OCI-LY3 (cell line): ENCODE measurements around the gene CHML.

ENCODE experiments used
- H2AFZ ChIP-seq: fragments of 200-600, 300-600 bp; shearing (Covaris generic); 2 replicates; pipeline ENCODE4 v1.6.0; 2014; ENCODE audit warnings: antibody characterized with exemption, low read depth, low read length
- H3K27ac ChIP-seq: fragments of 200-600, 300-600 bp; sonication (generic); 2 replicates; pipeline ENCODE4 v1.5.1; 2014; ENCODE audit warnings: mild to moderate bottlenecking, low read length, moderate library complexity, mixed read lengths
- H3K27me3 ChIP-seq: fragments of 200-600, 300-600 bp; sonication (generic); 2 replicates; pipeline ENCODE4 v1.6.1; 2014; ENCODE audit warnings: low read depth, low read length, mixed read lengths
- H3K36me3 ChIP-seq: fragments of 200-600, 300-600 bp; sonication (generic); replicated peaks from 2 replicates; pipeline ENCODE3; 2014; ENCODE audit warnings: low read depth, low read length, mixed read lengths
- H3K4me1 ChIP-seq: fragments of 300-600, 200-600 bp; sonication (generic); 2 replicates; pipeline ENCODE4 v1.6.1; 2014; ENCODE audit warnings: low read length, mixed read lengths
- H3K4me2 ChIP-seq: fragments of 200-600, 300-600 bp; sonication (generic); 2 replicates; pipeline ENCODE4 v1.6.1; 2014; ENCODE audit warnings: low read length, mixed read lengths
- H3K4me3 ChIP-seq: fragments of 300-600, 200-600 bp; sonication (generic); 2 replicates; pipeline ENCODE4 v1.5.1; 2014; ENCODE audit warnings: antibody characterized with exemption, mild to moderate bottlenecking, low read length, moderate library complexity
- H3K79me2 ChIP-seq: fragments of 300-600, 200-600 bp; shearing (Covaris generic); 2 replicates; pipeline ENCODE4 v1.6.1; 2014; ENCODE audit warnings: mild to moderate bottlenecking, low read length, mixed read lengths
- H3K9ac ChIP-seq: fragments of 300-600, 200-600 bp; shearing (Covaris generic); 2 replicates; pipeline ENCODE4 v1.6.0; 2014; ENCODE audit warnings: mild to moderate bottlenecking, low read length, moderate library complexity
- H3K9me3 ChIP-seq: fragments of 200-600, 300-600 bp; shearing (Covaris generic); 2 replicates; pipeline ENCODE4 v1.6.1; 2014; ENCODE audit warnings: low read length, mixed read lengths; ENCODE audit not compliant: insufficient read depth
- H4K20me1 ChIP-seq: fragments of 200-600, 300-600 bp; sonication (generic); 2 replicates; pipeline ENCODE4 v1.6.1; 2016; ENCODE audit warnings: low read length, mixed read lengths; ENCODE audit not compliant: insufficient read depth
- EZH2phosphoT487 ChIP-seq: fragments of 200-600 bp; shearing (Covaris generic); IDR thresholded peaks from 2 replicates; pipeline ENCODE4 v1.6.1; 2018; ENCODE audit warnings: antibody characterized with exemption, mixed run types, low read depth
- TF ChIP-seq, protein P1 (sequence below): fragments of 200-600, 300-600 bp; sonication (generic); IDR thresholded peaks from 2 replicates; pipeline ENCODE4 v1.5.1; 2014; ENCODE audit warnings: antibody characterized with exemption, low read length, low read depth

The CHML gene

DNA sequence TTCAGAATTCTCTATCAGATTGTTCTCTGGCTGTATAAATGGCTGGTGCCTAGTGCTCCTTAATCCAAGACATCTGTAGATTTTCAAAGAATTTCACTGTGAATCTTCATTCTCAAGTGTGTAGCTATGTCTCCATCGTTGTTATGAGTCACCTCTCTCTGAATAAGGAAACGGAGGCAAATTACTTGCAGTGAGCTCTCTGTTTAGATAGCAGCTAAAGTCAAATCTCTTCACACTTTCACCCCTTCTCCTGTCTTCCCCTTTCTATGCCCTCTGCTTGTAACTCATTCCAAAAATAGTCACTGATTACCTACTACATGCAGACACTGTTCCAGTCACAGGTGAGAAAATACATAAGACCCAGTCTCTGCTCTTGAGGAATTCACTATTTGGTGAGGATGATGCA is 39.7 kb downstream of the CHML start:
- H3K4me2 ChIP-seq, result peak overlapping the region; percentile 52

DNA sequence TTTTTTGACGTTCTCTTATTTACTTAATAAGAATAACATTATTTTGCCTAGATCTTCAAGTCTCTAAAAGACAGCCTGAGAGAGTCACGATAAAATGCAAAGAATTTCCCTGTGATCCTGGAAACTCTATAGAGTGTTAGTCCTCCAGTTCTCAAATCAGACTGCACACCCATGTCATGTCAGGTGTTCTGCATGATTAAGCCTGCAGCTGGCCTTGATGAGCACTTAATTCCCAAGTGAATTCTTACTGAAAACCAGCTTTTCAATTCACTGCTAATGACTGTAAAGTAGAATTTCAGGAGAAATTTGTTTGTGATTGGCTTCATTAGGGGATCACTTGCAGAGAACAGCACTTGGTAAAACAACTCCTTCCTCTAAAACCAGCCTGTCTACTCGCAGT is 41.9 kb downstream of the CHML start:
- Histone ChIP-seq H3K36me3 (peaks cover 22% of the 10 kb centered on the region), H3K4me3 (no peak overlapping the region), H3K79me2 (no peaks in the 10 kb centered on the region), H3K27ac (no peak overlapping the region), H3K4me2 (peak overlapping the region; percentile 34), H3K4me1 (peaks cover 39% of the 10 kb centered on the region), H4K20me1 (no peaks in the 10 kb centered on the region), H3K27me3 (no peaks in the 10 kb centered on the region), H3K9ac (no peak overlapping the region), H3K9me3 (no peaks in the 10 kb centered on the region), H2AFZ (no peak overlapping the region)
- TF ChIP-seq EZH2phosphoT487, result no peak
- TF ChIP-seq, protein P1, sequence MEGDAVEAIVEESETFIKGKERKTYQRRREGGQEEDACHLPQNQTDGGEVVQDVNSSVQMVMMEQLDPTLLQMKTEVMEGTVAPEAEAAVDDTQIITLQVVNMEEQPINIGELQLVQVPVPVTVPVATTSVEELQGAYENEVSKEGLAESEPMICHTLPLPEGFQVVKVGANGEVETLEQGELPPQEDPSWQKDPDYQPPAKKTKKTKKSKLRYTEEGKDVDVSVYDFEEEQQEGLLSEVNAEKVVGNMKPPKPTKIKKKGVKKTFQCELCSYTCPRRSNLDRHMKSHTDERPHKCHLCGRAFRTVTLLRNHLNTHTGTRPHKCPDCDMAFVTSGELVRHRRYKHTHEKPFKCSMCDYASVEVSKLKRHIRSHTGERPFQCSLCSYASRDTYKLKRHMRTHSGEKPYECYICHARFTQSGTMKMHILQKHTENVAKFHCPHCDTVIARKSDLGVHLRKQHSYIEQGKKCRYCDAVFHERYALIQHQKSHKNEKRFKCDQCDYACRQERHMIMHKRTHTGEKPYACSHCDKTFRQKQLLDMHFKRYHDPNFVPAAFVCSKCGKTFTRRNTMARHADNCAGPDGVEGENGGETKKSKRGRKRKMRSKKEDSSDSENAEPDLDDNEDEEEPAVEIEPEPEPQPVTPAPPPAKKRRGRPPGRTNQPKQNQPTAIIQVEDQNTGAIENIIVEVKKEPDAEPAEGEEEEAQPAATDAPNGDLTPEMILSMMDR, result no peak

More for the DNA sequence above, 39.7 kb downstream of the CHML start:
- TF ChIP-seq, protein P1, result no peak
- no peak for TF ChIP-seq EZH2phosphoT487
- no peak overlapping the region for H3K9ac ChIP-seq
- no peak overlapping the region; the same call in 1 of the 2 replicates for H3K4me3 ChIP-seq
- H3K27ac ChIP-seq, result peak overlapping the region; percentile 31; the same call in 1 of the 2 replicates
- H3K79me2 ChIP-seq, result no peaks in the 10 kb centered on the region
- H3K9me3 ChIP-seq, result no peaks in the 10 kb centered on the region
- H3K36me3 ChIP-seq, result peaks cover 4% of the 10 kb centered on the region
- peaks cover 45% of the 10 kb centered on the region for H3K4me1 ChIP-seq
- H2AFZ ChIP-seq, result no peak overlapping the region
- no peaks in the 10 kb centered on the region for H4K20me1 ChIP-seq
- H3K27me3 ChIP-seq, result no peaks in the 10 kb centered on the region

DNA sequence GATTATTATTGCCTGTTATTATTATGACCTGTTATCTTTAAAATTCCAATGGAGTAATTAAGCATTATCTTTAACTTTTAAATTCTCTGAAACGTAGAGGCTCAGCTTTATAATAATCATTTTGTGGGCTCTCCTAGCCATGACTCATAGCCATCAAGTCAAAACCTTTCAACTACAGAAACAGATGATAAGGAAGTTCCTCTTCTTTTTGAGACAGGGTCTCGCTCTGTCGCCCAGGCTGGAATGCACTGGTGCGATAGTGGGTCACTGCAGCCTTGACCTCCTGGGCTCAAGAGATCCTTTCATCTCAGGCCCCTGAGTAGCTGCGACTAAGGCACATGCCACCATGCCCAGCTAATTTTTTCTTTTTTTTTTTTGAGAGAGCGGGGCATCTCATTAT is 43.5 kb downstream of the CHML start:
- H3K4me2 ChIP-seq, result 0 out of 2 replicates have a peak overlapping the region, but pooled peaks have one; percentile 12
- H3K27me3 ChIP-seq, result no peaks in the 10 kb centered on the region
- H3K36me3 ChIP-seq, result peaks cover 26% of the 10 kb centered on the region

DNA sequence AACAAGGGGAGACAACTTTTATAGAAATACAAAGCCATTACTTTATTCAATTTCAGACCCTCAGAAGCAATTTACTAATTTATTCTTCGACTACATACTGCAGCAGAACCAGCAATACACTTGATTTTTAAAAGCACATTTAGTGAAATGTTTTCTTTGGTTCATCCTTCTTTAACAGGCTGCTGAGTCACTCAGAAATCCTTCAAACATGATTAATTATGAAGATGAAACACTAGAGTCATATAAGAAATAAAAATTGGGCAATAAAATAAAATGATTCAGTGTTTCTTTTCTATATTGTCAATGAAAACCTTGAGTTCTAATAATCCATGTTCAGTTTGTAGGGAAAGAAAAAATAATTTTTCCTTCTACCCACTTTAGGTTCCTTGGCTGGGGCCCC is 47.0 kb downstream of the CHML start:
- H3K36me3 ChIP-seq, result peaks cover 34% of the 10 kb centered on the region
- H3K27ac ChIP-seq, result no peak overlapping the region
- H3K79me2 ChIP-seq, result no peaks in the 10 kb centered on the region
- no peak for TF ChIP-seq EZH2phosphoT487
- TF ChIP-seq, protein P1, result no peak
- no peaks in the 10 kb centered on the region for H3K27me3 ChIP-seq
- no peaks in the 10 kb centered on the region for H3K9me3 ChIP-seq
- H2AFZ ChIP-seq, result no peak overlapping the region
- H4K20me1 ChIP-seq, result no peaks in the 10 kb centered on the region
- H3K9ac ChIP-seq, result no peak overlapping the region
- peaks cover 25% of the 10 kb centered on the region for H3K4me1 ChIP-seq
- H3K4me2 ChIP-seq, result no peak overlapping the region
- H3K4me3 ChIP-seq, result no peak overlapping the region

More for the DNA sequence above, 43.5 kb downstream of the CHML start:
- Histone ChIP-seq H3K27ac (no peak overlapping the region), H3K79me2 (no peaks in the 10 kb centered on the region), H3K9ac (no peak overlapping the region), H3K9me3 (no peaks in the 10 kb centered on the region), H2AFZ (no peak overlapping the region), H3K4me1 (peaks cover 47% of the 10 kb centered on the region), H4K20me1 (no peaks in the 10 kb centered on the region), H3K4me3 (no peak overlapping the region)
- TF ChIP-seq EZH2phosphoT487, result no peak
- TF ChIP-seq, protein P1, result no peak
